Stomach smooth muscle (tissue), 2 donors: ENCODE measurements around the gene KIAA1549.

ENCODE experiments used
- H3K27ac ChIP-seq: one replicate; pipeline ENCODE4 v1.7.0; 2013; ENCODE audit warnings: mild to moderate bottlenecking, low read length, inconsistent platforms
- H3K27me3 ChIP-seq, 2 donors: one replicate each; pipeline ENCODE4 v1.7.0; 2013; ENCODE audit warnings: low read length in 2 of 2; ENCODE audit not compliant: insufficient read depth in 2 of 2, control insufficient read depth in 1 of 2
- H3K36me3 ChIP-seq, 2 donors: one replicate each; pipeline ENCODE4 v1.7.0; 2013; ENCODE audit warnings: low read length in 2 of 2; ENCODE audit not compliant: control insufficient read depth in 2 of 2, insufficient read depth in 2 of 2
- H3K4me1 ChIP-seq: one replicate; pipeline ENCODE4 v1.7.0; 2013; ENCODE audit warnings: low read length; ENCODE audit not compliant: control insufficient read depth, insufficient read depth
- H3K4me3 ChIP-seq, 2 donors: one replicate each; pipeline ENCODE4 v1.7.0; 2013; ENCODE audit warnings: low read length in 2 of 2
- H3K9ac ChIP-seq, 2 donors: one replicate each; pipeline ENCODE4 v1.7.0; 2013; ENCODE audit warnings: low read length in 2 of 2, mild to moderate bottlenecking in 1 of 2
- H3K9me3 ChIP-seq, 2 donors: one replicate each; pipeline ENCODE4 v1.7.0; 2013; ENCODE audit warnings: low read length in 2 of 2; ENCODE audit not compliant: control insufficient read depth in 2 of 2
- donor health status: healthy.
- donor health status: Pancreatic carcinoma.

Gene KIAA1549

GRCh38 chr7:138882249-138882648 lies 98.9 kb downstream of the KIAA1549 start:
- Histone ChIP-seq H3K27ac (no peak overlapping the region), H3K27me3 (no peaks in the 10 kb centered on the region), H3K4me3 (no peak overlapping the region), H3K9me3 (no peaks in the 10 kb centered on the region), H3K4me1 (no peaks in the 10 kb centered on the region), H3K9ac (no peak overlapping the region), H3K36me3 (peaks cover 0 to 4% of the 10 kb centered on the region in 2 donors)

- peaks cover 0 to 4% of the 10 kb centered on the region in 2 donors for H3K36me3 ChIP-seq
- no peaks in the 10 kb centered on the region for H3K4me1 ChIP-seq
- H3K27ac ChIP-seq = no peak overlapping the region
- no peak overlapping the region for H3K9ac ChIP-seq
- no peaks in the 10 kb centered on the region for H3K27me3 ChIP-seq
- H3K9me3 ChIP-seq = no peaks in the 10 kb centered on the region
- no peak overlapping the region for H3K4me3 ChIP-seq
Observed at GRCh38 chr7:138881579-138882188, 99.5 kb downstream of the KIAA1549 start.

- H3K9ac ChIP-seq = no peak overlapping the region
- H3K4me3 ChIP-seq = no peak overlapping the region
- no peaks in the 10 kb centered on the region for H3K27me3 ChIP-seq
- no peaks in the 10 kb centered on the region for H3K9me3 ChIP-seq
- no peaks in the 10 kb centered on the region for H3K4me1 ChIP-seq
- peaks cover 0 to 4% of the 10 kb centered on the region in 2 donors for H3K36me3 ChIP-seq
- no peak overlapping the region for H3K27ac ChIP-seq
Observed at GRCh38 chr7:138880881-138881578, 100.2 kb downstream of the KIAA1549 start.

- no peaks in the 10 kb centered on the region for H3K9me3 ChIP-seq
- H3K4me1 ChIP-seq = no peaks in the 10 kb centered on the region
- H3K27ac ChIP-seq = no peak overlapping the region
- peaks cover 0 to 4% of the 10 kb centered on the region in 2 donors for H3K36me3 ChIP-seq
- H3K9ac ChIP-seq = no peak overlapping the region
- H3K27me3 ChIP-seq = no peaks in the 10 kb centered on the region
- H3K4me3 ChIP-seq = no peak overlapping the region
Observed at GRCh38 chr7:138879356-138879755, 101.8 kb downstream of the KIAA1549 start.

- no peaks in the 10 kb centered on the region for H3K4me1 ChIP-seq
- peaks cover 0 to 4% of the 10 kb centered on the region in 2 donors for H3K36me3 ChIP-seq
- no peaks in the 10 kb centered on the region for H3K9me3 ChIP-seq
- no peaks in the 10 kb centered on the region for H3K27me3 ChIP-seq
- H3K4me3 ChIP-seq = no peak overlapping the region
- H3K9ac ChIP-seq = no peak overlapping the region
- H3K27ac ChIP-seq = no peak overlapping the region
Observed at GRCh38 chr7:138878856-138879255, 102.3 kb downstream of the KIAA1549 start.

- Histone ChIP-seq H3K9ac (no peak overlapping the region), H3K27me3 (no peaks in the 10 kb centered on the region), H3K4me1 (no peaks in the 10 kb centered on the region), H3K4me3 (no peak overlapping the region), H3K36me3 (peaks cover 0 to 4% of the 10 kb centered on the region in 2 donors), H3K27ac (no peak overlapping the region), H3K9me3 (no peaks in the 10 kb centered on the region)
Observed at GRCh38 chr7:138878051-138878450, 103.1 kb downstream of the KIAA1549 start.

- no peaks in the 10 kb centered on the region for H3K9me3 ChIP-seq
- no peak overlapping the region for H3K27ac ChIP-seq
- no peak overlapping the region for H3K4me3 ChIP-seq
- H3K27me3 ChIP-seq = no peaks in the 10 kb centered on the region
- no peaks in the 10 kb centered on the region for H3K4me1 ChIP-seq
- peaks cover 0 to 4% of the 10 kb centered on the region in 2 donors for H3K36me3 ChIP-seq
- no peak overlapping the region for H3K9ac ChIP-seq
Observed at GRCh38 chr7:138876326-138876725, 104.9 kb downstream of the KIAA1549 start.

- no peak overlapping the region for H3K9ac ChIP-seq
- no peak overlapping the region for H3K27ac ChIP-seq
- peaks cover 0 to 3% of the 10 kb centered on the region in 2 donors for H3K36me3 ChIP-seq
- no peaks in the 10 kb centered on the region for H3K9me3 ChIP-seq
- H3K4me1 ChIP-seq = no peaks in the 10 kb centered on the region
- H3K4me3 ChIP-seq = no peak overlapping the region
- no peaks in the 10 kb centered on the region for H3K27me3 ChIP-seq
Observed at GRCh38 chr7:138875794-138876193, 105.4 kb downstream of the KIAA1549 start.

GRCh38 chr7:138873220-138873892 lies 107.8 kb downstream of the KIAA1549 start:
- no peak overlapping the region for H3K4me3 ChIP-seq
- no peaks in the 10 kb centered on the region for H3K27me3 ChIP-seq
- H3K4me1 ChIP-seq = no peaks in the 10 kb centered on the region
- H3K9me3 ChIP-seq = no peaks in the 10 kb centered on the region
- H3K27ac ChIP-seq = no peak overlapping the region
- H3K36me3 ChIP-seq = peaks cover 0 to 2% of the 10 kb centered on the region in 2 donors
- no peak overlapping the region for H3K9ac ChIP-seq

- H3K9me3 ChIP-seq = no peaks in the 10 kb centered on the region
- no peaks in the 10 kb centered on the region for H3K4me1 ChIP-seq
- no peak overlapping the region for H3K27ac ChIP-seq
- H3K27me3 ChIP-seq = no peaks in the 10 kb centered on the region
- H3K4me3 ChIP-seq = no peak overlapping the region
- H3K36me3 ChIP-seq = peaks cover 0 to 4% of the 10 kb centered on the region in 2 donors
- H3K9ac ChIP-seq = no peak overlapping the region
Observed at GRCh38 chr7:138872576-138872975, 108.6 kb downstream of the KIAA1549 start.

- Histone ChIP-seq H3K36me3 (peaks cover 0 to 4% of the 10 kb centered on the region in 2 donors), H3K27ac (no peak overlapping the region), H3K4me3 (no peak overlapping the region), H3K4me1 (no peaks in the 10 kb centered on the region), H3K27me3 (no peaks in the 10 kb centered on the region), H3K9me3 (no peaks in the 10 kb centered on the region), H3K9ac (no peak overlapping the region)
Observed at GRCh38 chr7:138871814-138872090, 109.4 kb downstream of the KIAA1549 start.
